Skin of body (tissue), 2 donors: ENCODE data around the gene AK5. TPM values are rescaled to one million over a fixed set of nuclear protein-coding genes. Genes with fewer than 3 reads are reported as not detected.

Experiments used
- DNase-seq: peaks from one replicate; lab custom pipeline; 2025; lab: John Stamatoyannopoulos, UW
- total RNA-seq: library from RNA; depleted of rRNA; stranded (reverse); fragments of >200 nt; gene quantifications from one replicate; pipeline ENCODE4 v1.2.3, GENCODE V29; 2014

AK5 gene
- total RNA-seq, result 6.4 TPM

- DNase-seq, result no peak
Measured at GRCh38 chr1:77281491-77282186, at the start of gene AK5. Gene AK5, plus strand, starts transcription at chr1:77282019. Its CDS starts 295 bp downstream, at chr1:77282314.

GRCh38 chr1:77232829-77233228, 49.0 kb upstream of the AK5 start:
- DNase-seq, result no peak

- no peak for DNase-seq
Measured at GRCh38 chr1:77234096-77234495, 47.7 kb upstream of the AK5 start.

- DNase-seq, result no peak
Measured at GRCh38 chr1:77234943-77235342, 46.9 kb upstream of the AK5 start.

GRCh38 chr1:77238462-77238861, 43.4 kb upstream of the AK5 start:
- DNase-seq, result no peak

- DNase-seq, result no peak
Measured at GRCh38 chr1:77239311-77239710, 42.5 kb upstream of the AK5 start.

GRCh38 chr1:77245830-77246229, 36.0 kb upstream of the AK5 start:
- no peak for DNase-seq

- no peak for DNase-seq
Measured at GRCh38 chr1:77250126-77250525, 31.7 kb upstream of the AK5 start.

- DNase-seq, result no peak
Measured at GRCh38 chr1:77253211-77253610, 28.6 kb upstream of the AK5 start.

GRCh38 chr1:77263708-77264107, 18.1 kb upstream of the AK5 start:
- DNase-seq, result no peak

GRCh38 chr1:77265180-77265579, 16.6 kb upstream of the AK5 start:
- no peak for DNase-seq

GRCh38 chr1:77267035-77267434, 14.8 kb upstream of the AK5 start:
- no peak for DNase-seq

GRCh38 chr1:77271852-77272580, 9.8 kb upstream of the AK5 start:
- DNase-seq, result peak; percentile 60

- DNase-seq, result no peak
Measured at GRCh38 chr1:77273891-77274290, 7.9 kb upstream of the AK5 start.

- DNase-seq, result no peak
Measured at GRCh38 chr1:77275194-77275593, 6.6 kb upstream of the AK5 start.

GRCh38 chr1:77276941-77277340, 4.9 kb upstream of the AK5 start:
- DNase-seq, result no peak

GRCh38 chr1:77279929-77280328, 1.9 kb upstream of the AK5 start:
- no peak for DNase-seq

GRCh38 chr1:77280962-77281361, 857 bp upstream of the AK5 start:
- DNase-seq, result no peak

- no peak for DNase-seq
Measured at GRCh38 chr1:77282187-77282865, 507 bp downstream of the AK5 start.

- no peak for DNase-seq
Measured at GRCh38 chr1:77282866-77283539, 1.2 kb downstream of the AK5 start.

- DNase-seq, result no peak
Measured at GRCh38 chr1:77283701-77284425, 2.0 kb downstream of the AK5 start.
